ENCODE results near the gene SAMD4A. TPM values are rescaled to one million over a fixed set of nuclear protein-coding genes. Genes with fewer than 3 reads are reported as not detected.

Gene SAMD4A
- total RNA-seq, 1 donor from 2014 or later: 66.0 TPM

GRCh38 chr14:54814076-54814475 lies 247.1 kb downstream of the SAMD4A start:
- no peak overlapping the region for H3K27ac ChIP-seq
- intact Hi-C loops (cut with DNase I): loop anchor here (10.0 kb wide), 1 partner anchor 81 kb away; no protein-coding TSS in a partner anchor
- no peaks in the 10 kb centered on the region for H3K9me3 ChIP-seq
- H3K36me3 ChIP-seq: no peaks in the 10 kb centered on the region
- no peak overlapping the region for H3K4me3 ChIP-seq
- H3K27me3 ChIP-seq: no peaks in the 10 kb centered on the region
- H3K4me1 ChIP-seq: no peaks in the 10 kb centered on the region
- no peak for DNase-seq (ENCODE audit: low spot score in 2 of 2)
- no peak for TF ChIP-seq CTCF (IDR thresholded peaks at IDR 0.05)

DNA sequence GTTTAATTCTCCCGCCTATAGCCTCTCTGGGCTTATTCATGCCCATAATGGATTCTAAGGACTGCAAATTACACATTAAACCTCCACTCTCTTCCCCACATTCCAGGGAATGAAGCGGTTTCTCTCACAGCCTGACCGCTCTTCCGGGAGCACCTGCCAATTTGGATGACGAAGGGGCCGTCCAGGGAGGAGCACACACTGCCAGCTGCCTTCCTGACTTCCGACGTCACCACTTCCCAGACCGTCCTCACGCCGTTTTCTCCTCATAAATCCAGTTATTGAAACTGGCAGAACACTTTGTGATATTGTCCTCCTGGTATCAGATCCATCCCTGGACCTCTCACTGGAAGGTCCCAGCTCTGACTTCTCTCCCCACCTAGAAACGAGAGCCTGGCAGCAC lies 248.1 kb downstream of the SAMD4A start:
- Histone ChIP-seq H3K4me1 (no peaks in the 10 kb centered on the region), H3K9me3 (no peaks in the 10 kb centered on the region), H3K27me3 (no peaks in the 10 kb centered on the region), H3K4me3 (no peak overlapping the region), H3K36me3 (no peaks in the 10 kb centered on the region), H3K27ac (no peak overlapping the region)
- intact Hi-C loops (cut with DNase I): loop anchor here (10.0 kb wide), 1 partner anchor 80 kb away; no protein-coding TSS in a partner anchor
- no peak for TF ChIP-seq CTCF (IDR thresholded peaks at IDR 0.05)
- DNase-seq (ENCODE audit: low spot score in 2 of 2): no peak

GRCh38 chr14:54815515-54815914 lies 248.6 kb downstream of the SAMD4A start:
- no peak for DNase-seq (ENCODE audit: low spot score in 2 of 2)
- Histone ChIP-seq H3K4me1 (no peaks in the 10 kb centered on the region), H3K27ac (no peak overlapping the region), H3K27me3 (no peaks in the 10 kb centered on the region), H3K9me3 (no peaks in the 10 kb centered on the region), H3K36me3 (no peaks in the 10 kb centered on the region), H3K4me3 (no peak overlapping the region)
- intact Hi-C loops (cut with DNase I): loop anchor here (10.0 kb wide), 1 partner anchor 79 kb away; no protein-coding TSS in a partner anchor
- TF ChIP-seq CTCF (IDR thresholded peaks at IDR 0.05): no peak

GRCh38 chr14:54816450-54816849 lies 249.5 kb downstream of the SAMD4A start:
- TF ChIP-seq CTCF (IDR thresholded peaks at IDR 0.05): no peak
- Histone ChIP-seq H3K4me3 (no peak overlapping the region), H3K27me3 (no peaks in the 10 kb centered on the region), H3K27ac (no peak overlapping the region), H3K9me3 (no peaks in the 10 kb centered on the region), H3K36me3 (no peaks in the 10 kb centered on the region), H3K4me1 (no peaks in the 10 kb centered on the region)
- intact Hi-C loops (cut with DNase I): loop anchor here (10.0 kb wide), 1 partner anchor 78 kb away; no protein-coding TSS in a partner anchor
- no peak for DNase-seq (ENCODE audit: low spot score in 2 of 2)

DNA sequence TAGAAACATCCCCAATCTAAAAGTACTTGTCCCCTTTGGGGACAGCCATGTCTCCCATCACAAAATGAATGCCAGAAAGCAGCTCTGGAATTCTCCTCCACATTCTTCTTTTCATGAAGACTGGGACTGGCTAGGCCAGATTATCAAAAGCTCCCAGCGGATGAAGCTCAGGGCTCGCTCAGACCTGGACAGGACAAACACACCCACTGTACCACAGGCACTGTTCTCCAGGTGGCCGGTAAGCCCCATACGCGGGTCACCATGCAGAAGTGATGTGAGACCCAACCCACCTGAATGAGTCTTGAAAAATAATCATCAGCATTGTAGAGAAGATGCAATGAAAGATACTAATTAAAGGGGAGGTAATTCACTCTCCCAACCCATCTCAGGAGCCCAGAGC lies 250.6 kb downstream of the SAMD4A start:
- no peak for TF ChIP-seq CTCF (IDR thresholded peaks at IDR 0.05)
- DNase-seq (ENCODE audit: low spot score in 2 of 2): no peak
- Histone ChIP-seq H3K27me3 (no peaks in the 10 kb centered on the region), H3K4me1 (no peaks in the 10 kb centered on the region), H3K4me3 (no peak overlapping the region), H3K36me3 (no peaks in the 10 kb centered on the region), H3K27ac (no peak overlapping the region), H3K9me3 (no peaks in the 10 kb centered on the region)
- intact Hi-C loops (cut with DNase I): loop anchor here (10.0 kb wide), 1 partner anchor 77 kb away; no protein-coding TSS in a partner anchor
